ENCODE results near the gene TNFSF8.

DNA sequence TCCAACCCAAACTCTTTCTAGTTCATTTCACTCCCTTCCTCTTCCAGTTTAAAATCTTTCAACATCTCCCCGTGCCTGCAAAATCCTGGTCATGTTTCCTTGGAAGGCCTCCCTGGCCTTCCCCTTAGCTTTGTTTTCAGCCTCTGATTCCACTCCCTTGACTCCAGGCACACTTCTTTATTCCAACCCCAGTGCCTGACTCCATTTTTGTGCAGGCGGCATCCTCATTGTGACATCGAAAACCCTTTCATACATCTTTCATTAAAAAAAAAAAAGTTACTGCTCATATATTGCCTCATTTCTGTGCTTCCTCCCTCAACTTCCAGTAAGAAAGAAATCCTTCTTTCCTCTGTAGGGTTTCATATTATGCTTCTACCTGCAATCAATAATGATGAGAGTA, 7.1 kb upstream of the TNFSF8 start:
- TF ChIP-seq POLR2A (IDR thresholded peaks at IDR 0.05) (no peak), EP300 (IDR thresholded peaks at IDR 0.05) (no peak), POLR2AphosphoS5 (IDR thresholded peaks at IDR 0.05) (no peak)
- TF ChIP-seq, protein P1, sequence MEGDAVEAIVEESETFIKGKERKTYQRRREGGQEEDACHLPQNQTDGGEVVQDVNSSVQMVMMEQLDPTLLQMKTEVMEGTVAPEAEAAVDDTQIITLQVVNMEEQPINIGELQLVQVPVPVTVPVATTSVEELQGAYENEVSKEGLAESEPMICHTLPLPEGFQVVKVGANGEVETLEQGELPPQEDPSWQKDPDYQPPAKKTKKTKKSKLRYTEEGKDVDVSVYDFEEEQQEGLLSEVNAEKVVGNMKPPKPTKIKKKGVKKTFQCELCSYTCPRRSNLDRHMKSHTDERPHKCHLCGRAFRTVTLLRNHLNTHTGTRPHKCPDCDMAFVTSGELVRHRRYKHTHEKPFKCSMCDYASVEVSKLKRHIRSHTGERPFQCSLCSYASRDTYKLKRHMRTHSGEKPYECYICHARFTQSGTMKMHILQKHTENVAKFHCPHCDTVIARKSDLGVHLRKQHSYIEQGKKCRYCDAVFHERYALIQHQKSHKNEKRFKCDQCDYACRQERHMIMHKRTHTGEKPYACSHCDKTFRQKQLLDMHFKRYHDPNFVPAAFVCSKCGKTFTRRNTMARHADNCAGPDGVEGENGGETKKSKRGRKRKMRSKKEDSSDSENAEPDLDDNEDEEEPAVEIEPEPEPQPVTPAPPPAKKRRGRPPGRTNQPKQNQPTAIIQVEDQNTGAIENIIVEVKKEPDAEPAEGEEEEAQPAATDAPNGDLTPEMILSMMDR (IDR thresholded peaks at IDR 0.05), result no peak

All from sigmoid colon (tissue), 4 donors.